Thyroid gland (tissue), 4 donors: Measurements from ENCODE around the gene STEAP1B. TPM values are rescaled to one million over a fixed set of nuclear protein-coding genes. Genes with fewer than 3 reads are reported as not detected.

Source experiments
- DNase-seq, 2 donors: peaks; one replicate each; pipeline ENCODE4 v3.0.0-alpha.2; 2019
- H3K27ac ChIP-seq, 3 donors: fragments of 200-600 bp; sonication (generic); 1 replicate in 2 of 3; 2 replicates in 1 of 3; pipeline ENCODE4 v1.5.1; 2016 to 2019; ENCODE audit warnings: mild to moderate bottlenecking in 1 of 3, moderate library complexity in 1 of 3
- H3K27me3 ChIP-seq: fragments of 200-600 bp; sonication (generic); one replicate; pipeline ENCODE4 v1.5.1; 2019
- H3K36me3 ChIP-seq, 2 donors: fragments of 200-600 bp; sonication (generic); one replicate each; pipeline ENCODE4 v1.5.1; 2016 to 2019
- H3K4me1 ChIP-seq, 2 donors: fragments of 200-600 bp; sonication (generic); one replicate each; pipeline ENCODE4 v1.5.1; 2017 to 2019
- H3K4me3 ChIP-seq, 3 donors: fragments of 200-600 bp; sonication (generic); replicated peaks in 1 of 3; 1 replicate in 2 of 3; 2 replicates in 1 of 3; pipeline ENCODE4 v1.5.1; 2016; ENCODE audit warnings: mild to moderate bottlenecking in 1 of 3
- H3K9me3 ChIP-seq: fragments of 200-600 bp; sonication (generic); one replicate; pipeline ENCODE4 v1.5.1; 2017
- CTCF ChIP-seq, 6 experiments: fragments of 200-600 bp in 3 of 6; fragments of 450-650 bp in 3 of 6; sonication (generic) in 3 of 6; IDR thresholded peaks; one replicate each; pipeline ENCODE4 v1.5.1; 2016 to 2019; ENCODE audit warnings: antibody characterized with exemption in 6 of 6, mild to moderate bottlenecking in 2 of 6, inconsistent platforms in 1 of 6, moderate library complexity in 1 of 6
- POLR2A ChIP-seq, 2 donors: fragments of 450-650 bp; IDR thresholded peaks; one replicate each; pipeline ENCODE4 v1.6.1; 2017; ENCODE audit warnings: antibody characterized with exemption in 2 of 2, mild to moderate bottlenecking in 2 of 2, moderate library complexity in 1 of 2
- WGBS, 2 donors: methylation state at CpG; one replicate each; pipeline ENCODE4 v1.1.5; 2017; 5-methylcytosine and 5-hydroxymethylcytosine counted together
- intact Hi-C: fragments of 100-400 bp; cut with DNase I; formaldehyde crosslinking; loops from one replicate; pipeline ENCODE4 v1.15.1; 2023
- total RNA-seq, 4 donors: library from RNA; depleted of rRNA; stranded (reverse); fragments of >200 nt; gene quantifications; one replicate each; pipeline ENCODE4 v1.2.3, GENCODE V29; 2016

The STEAP1B gene
- total RNA-seq, 4 donors from 2014 or later, result 0.33 to 0.40 TPM; not detected in 2

GRCh38 chr7:22373388-22373787 lies 126.6 kb downstream of the STEAP1B start:
- H3K4me1 ChIP-seq, result no peaks in the 10 kb centered on the region
- no peaks in the 10 kb centered on the region for H3K36me3 ChIP-seq
- no peaks in the 10 kb centered on the region for H3K27me3 ChIP-seq
- WGBS, 2 donors, result 69 to 86% methylated on average over 3 of the region's 3 CpGs
- no peaks in the 10 kb centered on the region for H3K9me3 ChIP-seq
- TF ChIP-seq POLR2A (IDR thresholded peaks at IDR 0.05), result no peak
- no peak for TF ChIP-seq CTCF (IDR thresholded peaks at IDR 0.05)
- intact Hi-C loops, result no loop called here
- no peak overlapping the region for H3K4me3 ChIP-seq
- no peak overlapping the region for H3K27ac ChIP-seq
- no peak for DNase-seq

- no peak for DNase-seq
- H3K36me3 ChIP-seq, result no peaks in the 10 kb centered on the region
- H3K27ac ChIP-seq, result no peak overlapping the region
- no peaks in the 10 kb centered on the region for H3K27me3 ChIP-seq
- no peak for TF ChIP-seq CTCF (IDR thresholded peaks at IDR 0.05)
- no peak for TF ChIP-seq POLR2A (IDR thresholded peaks at IDR 0.05)
- no peaks in the 10 kb centered on the region for H3K9me3 ChIP-seq
- intact Hi-C loops, result no loop called here
- no peaks in the 10 kb centered on the region for H3K4me1 ChIP-seq
- no peak overlapping the region for H3K4me3 ChIP-seq
- WGBS, 2 donors, result 86% methylated on average over 6 of the region's 6 CpGs
Measured at GRCh38 chr7:22372863-22373262, 127.1 kb downstream of the STEAP1B start.

- no peak for TF ChIP-seq POLR2A (IDR thresholded peaks at IDR 0.05)
- H3K27me3 ChIP-seq, result no peaks in the 10 kb centered on the region
- H3K36me3 ChIP-seq, result no peaks in the 10 kb centered on the region
- no peak overlapping the region for H3K4me3 ChIP-seq
- no peaks in the 10 kb centered on the region for H3K4me1 ChIP-seq
- no peak overlapping the region for H3K27ac ChIP-seq
- no peaks in the 10 kb centered on the region for H3K9me3 ChIP-seq
- DNase-seq, result no peak
- intact Hi-C loops, result no loop called here
Measured at GRCh38 chr7:22371878-22372277, 128.1 kb downstream of the STEAP1B start.

Other genes with a start within 250 kb of the STEAP1B start
- gene RAPGEF5, start 143.0 kb downstream of the STEAP1B start, total RNA-seq, result 10 to 100 TPM; 26.5 to 76.6 (median 39.3) TPM
- 10 to 100 TPM in 1 of 4 donors, 1 to 10 TPM in 2, under 1 TPM in 1; 0.78 to 10.9 (median 3.7) TPM for gene IL6, start 227.0 kb upstream of the STEAP1B start, total RNA-seq